WERI-Rb-1 (cell line): ENCODE results near the gene SULT1B1.
"Not testable (repeated sequence)": the region's sequence is repeated elsewhere in the genome, so short reads cannot be mapped to it uniquely, and the experiment has no call there.

Experiments
- DNase-seq: peaks from one replicate; pipeline ENCODE4 v3.0.0-alpha.2; 2020
- H3K27ac ChIP-seq: fragments of 250-450 bp; sonication (Bioruptor Pico); 2 replicates; pipeline ENCODE4 v1.5.1; 2020; ENCODE audit warnings: mild to moderate bottlenecking, moderate library complexity
- H3K27me3 ChIP-seq: fragments of 250-450 bp; sonication (Bioruptor Pico); 2 replicates; pipeline ENCODE4 v1.5.1; 2021; ENCODE audit warnings: mild to moderate bottlenecking, low read depth, moderate library complexity; ENCODE audit not compliant: insufficient read depth, severe bottlenecking
- H3K36me3 ChIP-seq: fragments of 250-450 bp; sonication (Bioruptor Pico); 2 replicates; pipeline ENCODE4 v1.5.1; 2020; ENCODE audit warnings: mild to moderate bottlenecking, moderate library complexity
- H3K4me3 ChIP-seq: 2 replicates; pipeline ENCODE4 v1.5.1; 2011; ENCODE audit warnings: low read depth, mild to moderate bottlenecking, control low read depth, low read length
- H3K9me3 ChIP-seq: fragments of 250-450 bp; sonication (Bioruptor Pico); 2 replicates; pipeline ENCODE4 v1.5.1; 2021; ENCODE audit warnings: mild to moderate bottlenecking, moderate library complexity; ENCODE audit not compliant: severe bottlenecking
- TF ChIP-seq, protein P1 (sequence below): IDR thresholded peaks from 2 replicates; pipeline ENCODE4 v1.5.1; 2011; ENCODE audit warnings: low read depth, mild to moderate bottlenecking, control low read depth, inconsistent platforms, low read length

SULT1B1 gene

GRCh38 chr4:69775321-69775867 is 15.0 kb upstream of the SULT1B1 start:
- no peaks in the 10 kb centered on the region for H3K9me3 ChIP-seq
- no peaks in the 10 kb centered on the region for H3K36me3 ChIP-seq
- no peak for DNase-seq
- no peaks in the 10 kb centered on the region for H3K27me3 ChIP-seq
- no peak overlapping the region for H3K4me3 ChIP-seq
- TF ChIP-seq, protein P1, sequence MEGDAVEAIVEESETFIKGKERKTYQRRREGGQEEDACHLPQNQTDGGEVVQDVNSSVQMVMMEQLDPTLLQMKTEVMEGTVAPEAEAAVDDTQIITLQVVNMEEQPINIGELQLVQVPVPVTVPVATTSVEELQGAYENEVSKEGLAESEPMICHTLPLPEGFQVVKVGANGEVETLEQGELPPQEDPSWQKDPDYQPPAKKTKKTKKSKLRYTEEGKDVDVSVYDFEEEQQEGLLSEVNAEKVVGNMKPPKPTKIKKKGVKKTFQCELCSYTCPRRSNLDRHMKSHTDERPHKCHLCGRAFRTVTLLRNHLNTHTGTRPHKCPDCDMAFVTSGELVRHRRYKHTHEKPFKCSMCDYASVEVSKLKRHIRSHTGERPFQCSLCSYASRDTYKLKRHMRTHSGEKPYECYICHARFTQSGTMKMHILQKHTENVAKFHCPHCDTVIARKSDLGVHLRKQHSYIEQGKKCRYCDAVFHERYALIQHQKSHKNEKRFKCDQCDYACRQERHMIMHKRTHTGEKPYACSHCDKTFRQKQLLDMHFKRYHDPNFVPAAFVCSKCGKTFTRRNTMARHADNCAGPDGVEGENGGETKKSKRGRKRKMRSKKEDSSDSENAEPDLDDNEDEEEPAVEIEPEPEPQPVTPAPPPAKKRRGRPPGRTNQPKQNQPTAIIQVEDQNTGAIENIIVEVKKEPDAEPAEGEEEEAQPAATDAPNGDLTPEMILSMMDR, result no peak
- no peak overlapping the region for H3K27ac ChIP-seq

GRCh38 chr4:69773484-69773883 is 13.1 kb upstream of the SULT1B1 start:
- Histone ChIP-seq H3K9me3 (no peaks in the 10 kb centered on the region), H3K4me3 (no peak overlapping the region), H3K36me3 (no peaks in the 10 kb centered on the region), H3K27ac (no peak overlapping the region), H3K27me3 (no peaks in the 10 kb centered on the region)
- no peak for DNase-seq
- TF ChIP-seq, protein P1, result no peak

- DNase-seq, H3K9me3 ChIP-seq, H3K27me3 ChIP-seq, H3K27ac ChIP-seq, H3K36me3 ChIP-seq, H3K4me3 ChIP-seq: not testable (repeated sequence)
Observed at GRCh38 chr4:69768554-69768953, 8.1 kb upstream of the SULT1B1 start.

GRCh38 chr4:69765751-69766150 is 5.3 kb upstream of the SULT1B1 start:
- Histone ChIP-seq H3K27me3 (no peaks in the 10 kb centered on the region), H3K9me3 (no peaks in the 10 kb centered on the region), H3K4me3 (no peak overlapping the region), H3K36me3 (no peaks in the 10 kb centered on the region), H3K27ac (no peak overlapping the region)
- TF ChIP-seq, protein P1, result no peak
- DNase-seq, result no peak

DNA sequence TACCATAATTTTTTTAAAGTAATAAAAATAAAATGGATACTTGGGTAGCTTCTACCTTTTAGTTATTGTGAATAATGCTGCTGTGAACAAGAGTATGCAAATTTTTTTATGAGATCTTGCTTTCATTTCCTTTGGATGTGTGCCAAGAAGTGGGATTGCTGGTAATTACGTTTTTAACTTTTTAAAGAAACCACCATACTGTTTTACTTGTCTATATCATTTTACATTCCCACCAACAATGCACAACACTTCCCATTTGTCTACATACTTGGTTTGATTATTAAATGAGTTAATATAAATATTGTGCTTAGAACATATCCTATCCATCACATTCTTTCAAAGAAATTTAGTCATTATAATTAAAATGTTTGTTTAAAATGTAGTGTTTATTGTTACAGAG is 3.9 kb upstream of the SULT1B1 start:
- no peaks in the 10 kb centered on the region for H3K27me3 ChIP-seq
- H3K4me3 ChIP-seq, result no peak overlapping the region
- DNase-seq, result no peak
- H3K27ac ChIP-seq, result no peak overlapping the region
- H3K36me3 ChIP-seq, result no peaks in the 10 kb centered on the region
- H3K9me3 ChIP-seq, result no peaks in the 10 kb centered on the region
- TF ChIP-seq, protein P1, result no peak

DNA sequence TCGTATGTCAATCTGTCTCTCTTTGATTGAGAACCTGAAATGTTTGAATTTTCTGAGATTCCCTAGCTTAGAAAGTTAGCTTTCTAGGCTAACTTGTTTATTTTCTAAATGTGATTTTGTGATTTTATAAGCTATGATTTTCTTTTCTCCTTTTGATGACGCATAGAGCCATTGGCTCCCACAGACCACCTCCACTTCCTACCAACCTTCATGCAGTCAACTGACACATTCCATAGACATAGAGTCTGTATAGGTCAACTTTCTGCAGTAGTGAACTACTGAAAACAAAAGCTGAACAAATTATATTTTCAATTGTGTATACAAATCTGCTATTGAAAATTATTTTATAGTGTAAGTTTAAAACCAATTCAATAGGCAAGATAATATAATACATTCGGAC is 2.8 kb upstream of the SULT1B1 start:
- H3K27ac ChIP-seq, result no peak overlapping the region
- DNase-seq, result no peak
- H3K9me3 ChIP-seq, result no peaks in the 10 kb centered on the region
- H3K27me3 ChIP-seq, result no peaks in the 10 kb centered on the region
- no peak overlapping the region for H3K4me3 ChIP-seq
- H3K36me3 ChIP-seq, result no peaks in the 10 kb centered on the region
- TF ChIP-seq, protein P1, result no peak
